Lung microvascular endothelial cell (primary cell): ENCODE results near the gene CADPS. TPM values are rescaled to one million over a fixed set of nuclear protein-coding genes. Genes with fewer than 3 reads are reported as not detected.
A peak's percentile ranks its signal among the peaks of the same experiment; 100 is the strongest.

Experiments used
- DNase-seq, 2 donors: peaks; one replicate each; pipeline versions ENCODE4 v3.0.0 to v3.0.0-alpha.2; 2010; ENCODE audit warnings: low read depth in 2 of 2
- total RNA-seq: library from RNA; depleted of rRNA; stranded (reverse); fragments of >200 nt; gene quantifications from 2 replicates; pipeline ENCODE4 v1.2.1, GENCODE V29; 2014

Gene CADPS
- total RNA-seq, 1 donor from 2014 or later, result not detected

DNA sequence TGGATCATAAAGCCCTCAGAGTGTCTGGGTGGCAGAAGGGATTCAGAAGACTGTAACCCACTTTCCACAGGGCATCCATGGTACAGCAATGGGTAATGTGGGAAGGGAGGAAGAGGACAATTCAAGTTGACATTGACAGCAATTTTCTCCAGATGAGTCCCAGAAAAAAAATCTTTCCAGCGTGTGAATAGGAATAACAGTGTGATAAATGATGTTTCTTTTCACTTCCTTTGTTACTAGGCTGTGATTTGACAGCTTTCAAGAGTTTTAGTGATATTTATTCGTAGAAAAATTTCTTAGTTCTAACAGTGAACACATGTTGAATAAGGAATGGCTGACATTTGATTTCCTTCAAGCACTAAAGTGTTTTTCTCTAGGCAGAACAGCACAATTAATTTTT, 186.4 kb downstream of the CADPS start:
- DNase-seq, result no peak

DNA sequence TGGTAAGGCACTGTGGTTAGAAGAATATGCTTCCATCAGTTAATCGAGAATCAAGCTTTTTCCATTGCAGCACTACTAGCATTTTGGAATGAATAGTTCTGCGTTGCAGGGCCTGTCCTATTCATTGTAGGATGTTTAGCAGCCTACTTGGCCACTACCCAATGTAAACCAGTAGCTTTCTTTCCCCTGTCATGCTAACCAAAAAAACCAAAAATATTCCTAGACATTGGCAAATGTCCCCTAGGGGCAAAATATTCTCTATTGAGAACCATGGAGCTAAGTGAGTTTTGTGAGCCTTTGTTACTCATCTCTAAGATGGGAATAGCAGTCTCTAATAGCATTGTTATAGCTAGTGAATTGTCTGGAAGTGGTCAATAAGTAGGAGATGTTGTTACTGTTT, 187.2 kb downstream of the CADPS start:
- no peak for DNase-seq

DNA sequence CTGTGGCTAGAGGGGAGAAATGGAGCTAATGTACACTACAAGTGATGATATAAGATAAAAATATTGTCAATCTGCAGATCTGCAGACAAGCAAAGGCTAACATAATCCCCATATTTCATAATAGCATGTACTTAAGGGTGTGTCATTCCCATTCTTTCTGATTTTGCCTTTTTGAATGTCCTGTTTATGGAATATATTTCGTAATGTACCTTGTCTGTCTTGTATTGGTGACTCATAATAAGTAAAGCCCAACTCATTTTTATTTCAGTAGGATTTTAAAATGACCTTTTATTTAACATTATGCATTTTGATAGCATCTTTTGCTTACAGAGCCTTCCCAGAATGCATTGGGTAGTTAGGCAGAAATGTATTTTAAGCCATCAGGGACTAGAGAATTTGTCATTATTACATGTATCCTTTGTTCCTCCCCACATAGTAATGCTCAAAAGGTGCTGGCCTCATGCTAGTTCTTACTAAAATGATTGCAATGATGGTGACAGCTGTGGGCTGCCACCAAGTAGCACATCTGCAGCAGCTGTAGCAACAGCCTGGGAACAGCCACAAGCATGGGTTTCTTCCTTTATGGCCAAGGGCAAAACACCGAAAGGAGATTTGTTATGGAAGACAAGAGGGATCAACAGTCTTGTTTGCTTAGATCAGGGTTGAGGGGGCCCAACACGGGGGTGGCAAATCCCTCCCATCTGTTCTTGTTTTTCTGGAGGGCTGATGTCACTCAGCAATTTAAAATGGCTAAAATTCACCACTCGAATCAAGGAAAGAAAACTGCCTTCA, 188.5 kb downstream of the CADPS start:
- no peak for DNase-seq

DNA sequence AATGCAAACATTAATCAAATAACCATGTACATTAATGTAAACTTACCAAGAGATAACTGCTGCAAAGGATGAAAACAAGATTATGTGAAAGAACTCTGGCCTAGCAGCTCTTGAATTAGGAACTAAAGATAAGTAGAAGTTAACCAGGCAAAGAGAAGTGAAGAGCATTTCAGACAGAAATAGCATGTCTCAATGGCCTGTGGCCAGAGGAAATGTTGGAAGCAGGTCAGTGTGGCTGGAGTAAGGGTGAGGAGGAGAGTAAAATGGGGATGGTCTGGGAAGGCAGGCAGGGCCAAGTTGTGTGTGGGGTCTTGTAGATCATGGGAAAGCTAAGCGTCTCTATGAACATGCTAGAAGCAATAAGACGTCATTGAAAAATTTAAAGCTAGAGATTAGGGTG, 192.4 kb downstream of the CADPS start:
- no peak for DNase-seq

DNA sequence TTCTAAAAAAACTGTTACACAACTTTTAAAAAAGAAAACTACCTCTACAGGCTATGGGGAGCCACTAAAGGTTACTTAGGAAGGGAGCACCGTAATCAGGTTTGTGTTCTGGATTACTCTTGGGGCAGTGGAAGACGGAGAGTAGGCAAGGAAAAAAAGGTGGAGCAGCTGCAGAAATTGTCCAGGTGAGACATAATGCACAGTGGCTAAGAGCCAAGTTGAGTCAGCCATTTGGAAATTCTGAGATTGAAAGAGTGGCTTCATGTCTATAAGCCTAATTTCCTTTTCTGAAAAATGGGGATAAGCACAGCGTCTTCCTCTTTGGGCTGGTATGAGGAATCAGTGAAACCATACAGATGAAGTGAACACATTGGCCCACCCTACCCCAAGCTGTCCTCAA, 195.2 kb downstream of the CADPS start:
- no peak for DNase-seq

DNA sequence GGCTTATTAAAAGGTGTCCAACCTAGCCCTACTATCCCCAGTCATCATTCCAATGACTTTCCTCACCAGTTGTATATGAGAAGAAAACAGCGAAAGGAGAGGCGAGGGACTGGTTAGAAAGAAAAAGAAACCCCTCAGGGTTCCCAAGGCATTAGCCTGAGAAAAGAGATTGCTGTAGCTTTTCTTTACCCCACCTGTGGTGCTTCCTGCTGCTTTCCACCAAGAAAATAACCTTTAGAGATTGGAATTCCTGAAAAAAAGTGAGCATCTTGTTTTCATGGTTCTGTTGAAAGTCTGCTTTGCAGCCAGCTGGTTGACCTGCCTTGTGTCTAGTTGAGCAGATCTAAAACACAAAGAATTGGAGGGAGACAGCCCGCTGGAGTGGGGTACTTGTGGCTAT, 196.4 kb downstream of the CADPS start:
- DNase-seq, result no peak

DNA sequence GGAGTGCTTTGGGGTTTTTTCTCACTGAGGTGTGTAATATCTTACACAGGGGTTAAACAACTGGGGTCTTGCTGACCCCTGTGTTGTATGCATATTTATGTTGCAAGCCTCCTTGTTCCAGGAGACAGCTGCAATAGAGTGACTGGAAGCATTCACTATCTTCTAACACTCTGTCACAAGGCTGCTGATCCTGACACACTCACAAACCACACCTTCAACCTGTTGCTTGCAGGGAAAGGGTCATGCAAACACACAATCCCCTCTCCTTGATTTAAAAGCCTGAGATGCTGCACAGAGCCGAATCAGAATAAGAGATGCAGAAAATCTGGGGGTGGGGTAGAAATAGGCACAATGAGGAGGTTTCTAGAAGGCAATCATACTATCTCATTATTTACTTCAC, 197.3 kb downstream of the CADPS start:
- DNase-seq, result no peak

DNA sequence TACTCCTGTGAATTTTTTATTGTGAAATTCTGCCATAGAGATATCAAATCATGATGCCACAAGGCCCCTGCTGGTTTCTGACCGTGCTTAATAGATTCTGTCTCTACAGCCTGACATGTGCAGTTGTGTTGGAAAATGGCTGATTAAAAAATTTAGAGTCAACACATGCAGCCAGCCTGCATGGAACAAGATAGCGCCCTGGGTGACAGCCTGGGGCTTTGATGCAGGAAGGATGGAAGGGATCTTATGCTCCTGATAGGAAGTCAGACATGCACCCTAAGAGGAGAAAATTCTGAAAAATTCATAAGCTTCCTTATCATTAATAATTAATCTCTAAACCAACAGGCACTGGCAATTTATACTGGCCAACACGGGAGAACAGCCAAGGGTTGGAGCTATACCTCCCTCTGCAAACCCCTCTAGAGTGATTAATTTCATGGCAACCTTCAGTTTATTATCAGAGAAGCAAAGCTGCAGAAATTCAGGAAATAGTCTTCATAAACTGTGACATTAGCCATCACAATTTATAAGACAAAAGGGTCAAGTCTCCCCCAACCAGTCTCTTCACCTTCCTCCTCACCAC, 198.4 kb downstream of the CADPS start:
- DNase-seq, result no peak

DNA sequence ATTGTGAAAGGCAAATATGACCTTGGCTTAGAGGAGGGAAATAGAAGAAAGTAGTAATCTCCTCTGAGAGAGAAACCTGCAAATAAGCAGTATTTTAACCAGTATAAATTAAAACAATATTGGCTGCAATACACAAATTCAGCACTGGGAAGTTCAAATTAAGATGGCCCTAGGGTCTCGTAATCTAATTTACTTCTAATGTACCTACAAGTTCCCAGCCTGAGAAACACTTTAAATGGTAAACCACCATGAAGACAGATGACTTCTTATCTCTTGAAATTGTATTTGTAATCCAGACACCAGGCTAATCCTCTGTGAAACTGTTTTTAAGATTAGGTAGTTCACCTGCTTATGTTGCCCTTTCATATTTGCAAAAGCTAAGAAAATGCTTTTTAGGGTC, 199.7 kb downstream of the CADPS start:
- no peak for DNase-seq

DNA sequence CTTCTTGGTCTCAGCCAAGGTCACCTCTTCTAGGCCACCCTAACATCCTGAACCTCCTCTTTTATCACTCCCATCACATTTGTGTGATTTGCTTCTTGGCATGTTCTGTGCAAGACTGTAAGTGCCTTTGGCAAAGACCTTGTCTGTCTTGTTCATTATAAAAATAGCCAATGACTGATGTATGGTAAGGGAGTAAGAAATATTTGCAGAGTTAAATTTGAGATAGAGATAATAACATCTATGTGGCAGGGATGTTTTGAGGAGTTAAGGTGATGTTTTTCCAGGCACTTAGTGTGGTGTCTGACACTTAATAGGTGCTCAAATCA, 202.3 kb downstream of the CADPS start:
- DNase-seq, result no peak

DNA sequence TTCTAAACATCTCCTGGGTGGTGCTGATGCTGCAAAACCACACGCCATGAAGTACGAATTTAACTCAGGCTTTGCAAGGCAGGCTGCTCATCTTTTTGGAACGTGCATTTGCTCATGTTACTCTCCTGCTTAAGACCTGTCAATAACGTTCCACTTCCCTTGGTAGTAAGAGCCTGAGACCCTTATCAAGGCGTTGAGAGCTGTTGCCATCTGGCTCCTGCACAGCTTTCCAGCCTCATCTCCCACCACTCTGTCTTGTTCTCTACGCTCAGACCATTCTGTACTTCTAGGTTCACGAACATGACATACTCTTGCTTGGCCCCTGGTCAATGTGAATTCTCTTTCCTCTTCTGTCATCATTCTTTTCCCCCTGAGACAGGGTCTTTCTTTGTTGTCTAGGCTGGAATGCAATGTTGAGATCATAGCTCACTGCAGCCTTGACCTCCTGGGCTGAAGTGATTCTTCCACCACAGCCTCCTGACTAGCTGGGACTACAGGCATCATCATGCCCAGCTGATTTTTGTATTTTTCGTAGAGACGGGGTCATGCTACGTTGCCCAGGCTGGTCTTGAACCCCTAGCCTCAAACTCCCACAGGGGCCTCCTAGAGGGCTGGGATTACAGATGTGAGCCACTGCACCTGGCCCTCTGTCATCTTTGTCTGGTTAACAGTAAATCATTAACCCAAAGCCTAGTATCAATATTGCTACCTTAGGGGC, 202.8 kb downstream of the CADPS start:
- no peak for DNase-seq

DNA sequence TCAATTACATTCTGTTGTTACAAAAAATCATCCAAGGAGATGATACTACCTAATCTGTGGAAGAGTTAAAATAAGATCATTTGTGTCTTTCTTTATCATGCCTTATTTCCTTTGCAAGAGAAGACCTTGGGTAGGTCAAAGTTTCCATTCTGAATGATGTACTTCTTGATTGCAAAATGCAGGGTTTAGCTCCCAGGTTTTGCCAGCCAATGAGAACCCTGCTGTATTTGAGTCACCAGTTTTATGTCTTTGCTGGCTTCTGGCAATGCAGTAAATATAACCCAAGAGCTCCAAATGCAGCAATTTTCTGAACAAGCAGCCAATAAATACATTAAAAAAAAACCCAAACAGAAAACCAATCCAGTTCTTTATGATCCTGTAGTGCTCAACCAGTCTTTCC, 204.9 kb downstream of the CADPS start:
- no peak for DNase-seq

DNA sequence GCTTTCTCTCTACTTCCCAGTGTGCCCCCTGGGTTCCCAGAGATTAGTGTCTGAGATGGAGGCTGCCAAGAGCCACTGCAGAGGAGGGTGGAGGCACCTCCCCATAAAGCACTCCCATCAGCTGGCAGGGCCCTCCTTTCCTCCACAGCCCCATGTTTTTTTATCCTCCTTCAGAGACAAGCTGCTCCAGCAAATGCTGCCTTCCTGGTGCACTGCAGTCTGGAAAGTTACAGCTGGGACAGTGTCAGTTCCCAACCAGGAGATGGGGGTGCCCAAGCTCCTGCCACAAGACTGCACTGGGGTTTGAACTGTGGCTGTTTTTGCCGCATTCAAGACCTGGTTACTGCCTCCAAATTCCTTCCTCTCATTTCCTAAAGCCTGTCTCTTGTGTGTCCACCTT, 206.1 kb downstream of the CADPS start:
- DNase-seq, result no peak

DNA sequence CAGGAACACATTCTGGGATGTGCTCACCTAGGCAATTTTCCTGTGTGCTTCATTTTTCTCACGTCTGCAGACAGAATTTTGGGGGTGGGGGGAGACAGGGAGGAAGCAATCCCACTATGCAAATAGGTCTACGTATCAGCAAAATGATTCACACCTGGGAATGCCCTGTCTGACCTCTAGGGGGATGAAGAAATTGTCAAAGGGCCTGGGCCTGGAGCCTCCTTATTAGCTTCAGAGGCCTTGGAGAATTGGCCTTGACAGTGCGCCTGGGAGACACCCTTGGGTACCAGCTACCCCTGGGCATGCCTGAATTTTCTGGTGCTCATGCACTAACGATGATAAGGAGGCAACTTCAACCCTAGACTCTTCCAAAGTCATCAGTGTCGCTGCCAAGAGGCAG, 207.5 kb downstream of the CADPS start:
- DNase-seq, result no peak

DNA sequence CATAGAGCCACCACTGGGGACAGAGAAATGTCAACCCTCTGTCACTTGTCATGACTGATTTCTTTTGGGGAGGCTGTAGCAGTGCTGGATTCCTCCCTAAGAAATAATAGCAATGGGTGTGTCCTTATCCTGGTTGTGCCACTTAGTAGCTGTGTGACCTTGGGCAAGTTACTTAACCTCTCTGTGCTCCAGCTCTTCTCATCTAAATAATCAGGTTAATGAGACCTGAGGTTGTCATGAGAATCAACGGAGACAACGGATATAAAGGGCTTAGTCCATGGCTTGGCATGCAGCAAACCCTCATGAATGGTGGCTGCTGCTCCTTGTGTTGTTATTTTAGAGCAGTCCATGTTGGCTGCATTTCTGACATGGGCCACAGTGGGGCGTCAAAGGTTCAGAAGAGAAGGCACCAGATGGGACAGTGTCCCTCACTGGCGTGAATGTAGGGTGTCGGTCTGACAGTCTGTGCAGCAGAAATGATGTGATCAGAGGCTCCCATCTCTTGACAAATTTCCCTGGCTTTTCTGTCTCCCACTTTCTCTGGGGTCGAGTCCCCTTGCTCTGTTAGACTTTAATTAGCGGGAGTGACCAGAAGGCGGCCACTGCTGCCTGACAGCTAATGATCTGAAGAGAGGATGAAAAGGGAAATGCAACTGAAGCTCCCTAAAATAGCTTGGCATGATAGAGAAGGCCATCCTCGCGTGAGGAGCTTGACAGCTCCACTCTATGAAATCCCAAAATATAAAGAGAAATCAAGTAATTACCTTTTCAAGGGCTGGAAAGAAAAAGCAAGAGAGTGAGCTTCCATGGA, 209.4 kb downstream of the CADPS start:
- DNase-seq, result peak; percentile 60 to 63

DNA sequence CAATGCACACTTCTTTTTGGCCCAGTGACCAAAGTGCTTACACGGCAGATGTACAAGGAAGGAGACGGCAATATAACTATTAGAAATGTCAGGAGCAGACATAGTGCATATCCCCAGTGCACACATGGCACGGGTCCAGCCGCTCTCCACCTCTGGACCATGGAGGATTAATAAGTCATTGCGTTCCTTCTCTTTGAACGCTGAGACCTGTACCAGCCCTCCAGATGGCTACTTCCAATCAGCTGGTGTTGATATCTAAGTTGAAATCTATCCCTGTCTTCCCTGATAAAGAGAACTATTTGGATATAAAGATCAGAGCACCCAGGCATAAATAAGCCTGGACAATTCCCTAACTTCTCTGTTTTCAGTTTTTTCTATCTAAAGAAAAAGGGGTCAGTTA, 212.5 kb downstream of the CADPS start:
- no peak for DNase-seq

DNA sequence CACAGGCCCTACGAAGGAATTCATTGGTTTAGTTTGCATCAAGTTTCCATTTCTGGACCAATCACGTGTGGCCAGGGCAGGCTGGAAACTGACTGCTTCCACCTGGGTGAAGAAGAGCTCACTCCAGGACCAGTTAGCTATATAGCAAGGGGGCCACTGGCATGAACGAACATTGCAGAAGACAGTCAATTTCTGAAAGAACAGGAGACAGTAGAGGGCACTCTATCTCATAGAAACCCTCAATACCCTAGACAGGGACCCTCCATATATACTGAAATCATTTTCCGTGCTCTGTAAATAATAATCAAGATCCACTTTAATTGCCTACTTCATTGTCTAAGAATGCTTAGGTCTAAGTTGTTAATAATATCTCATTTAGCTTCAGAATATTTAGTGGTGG, 215.6 kb downstream of the CADPS start:
- no peak for DNase-seq

DNA sequence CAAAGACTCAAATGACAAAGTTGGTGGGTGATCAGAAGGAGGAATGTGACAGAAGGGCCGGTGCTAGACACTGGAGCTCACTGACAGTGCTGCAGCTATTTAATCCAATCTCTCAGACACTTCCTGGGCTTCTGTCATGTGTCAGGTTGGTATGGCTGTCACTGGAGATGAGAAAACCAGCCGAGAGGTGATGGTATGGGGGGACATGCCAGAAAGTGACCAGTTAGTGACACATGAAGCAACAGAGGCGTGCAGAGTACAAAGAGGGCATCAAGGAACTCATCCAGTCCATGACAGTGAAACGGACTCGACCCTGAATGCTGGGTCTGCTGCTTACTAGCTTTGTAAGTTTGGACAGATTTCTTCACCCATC, 219.5 kb downstream of the CADPS start:
- no peak for DNase-seq

DNA sequence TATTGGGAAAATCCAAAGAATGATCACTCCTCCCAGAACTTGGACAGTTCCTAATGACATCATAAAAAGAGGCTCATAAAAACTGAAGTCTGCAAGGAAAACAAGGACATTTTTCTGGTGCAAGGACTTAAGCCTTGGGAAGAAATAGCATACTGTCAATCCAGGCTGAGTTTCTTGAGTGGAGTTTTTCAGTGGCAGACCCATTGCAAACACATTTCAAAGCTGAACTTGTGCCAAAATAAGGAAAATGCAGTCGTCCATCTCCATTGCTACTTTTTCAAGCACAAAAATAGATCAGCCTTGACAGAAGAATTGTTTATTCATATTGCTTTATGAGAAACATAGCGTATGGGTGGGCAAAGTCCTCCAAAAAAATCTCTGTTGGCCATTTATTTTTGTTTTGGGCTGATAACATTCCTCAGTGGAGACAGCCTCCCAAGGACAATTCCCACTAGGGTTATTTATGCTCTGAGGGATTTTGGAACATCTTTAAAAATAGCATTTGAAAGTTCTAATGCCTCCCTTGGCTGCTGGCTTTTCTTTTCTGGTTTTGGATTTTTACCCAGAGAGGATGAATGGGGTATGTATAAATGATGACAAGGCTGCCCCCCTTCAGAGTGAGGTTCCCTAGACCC, 220.0 kb downstream of the CADPS start:
- DNase-seq, result no peak

DNA sequence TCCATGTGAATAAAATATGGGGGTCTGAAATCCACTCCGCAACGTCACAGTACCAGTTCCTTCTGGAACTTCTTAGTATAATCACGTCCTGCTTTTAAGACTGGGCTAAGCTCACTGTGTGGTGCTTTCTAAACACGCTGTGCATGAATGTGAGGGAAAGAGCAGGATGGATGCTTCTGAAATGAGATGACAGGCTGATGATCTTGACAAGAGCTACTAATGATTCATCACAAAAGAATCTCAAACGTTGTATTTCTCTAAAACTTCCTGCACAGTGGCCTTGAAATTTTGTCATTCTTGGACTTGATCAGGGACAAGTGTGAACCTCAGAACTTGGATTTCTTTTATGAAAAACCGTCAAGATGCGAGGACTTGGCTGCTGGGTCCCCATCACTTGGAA, 221.4 kb downstream of the CADPS start:
- no peak for DNase-seq

DNA sequence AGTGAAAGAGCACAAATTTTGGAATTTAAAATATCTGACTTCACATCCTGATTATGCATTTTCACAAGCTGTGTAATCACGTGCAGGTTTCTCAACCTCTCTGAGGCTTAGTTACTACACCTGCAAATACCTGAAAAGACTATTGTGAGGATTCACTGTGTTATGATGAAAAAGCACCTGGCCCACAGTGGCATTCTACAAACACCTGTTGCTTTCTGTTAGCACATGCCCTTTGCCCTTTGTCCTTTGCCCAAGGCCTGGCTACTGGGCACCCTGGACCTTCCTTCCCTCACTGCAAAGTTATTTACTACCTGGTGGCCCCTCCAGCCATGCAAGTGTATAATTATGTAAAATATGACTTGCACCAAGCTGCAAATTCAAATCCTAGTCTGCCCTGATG, 227.5 kb downstream of the CADPS start:
- no peak for DNase-seq

DNA sequence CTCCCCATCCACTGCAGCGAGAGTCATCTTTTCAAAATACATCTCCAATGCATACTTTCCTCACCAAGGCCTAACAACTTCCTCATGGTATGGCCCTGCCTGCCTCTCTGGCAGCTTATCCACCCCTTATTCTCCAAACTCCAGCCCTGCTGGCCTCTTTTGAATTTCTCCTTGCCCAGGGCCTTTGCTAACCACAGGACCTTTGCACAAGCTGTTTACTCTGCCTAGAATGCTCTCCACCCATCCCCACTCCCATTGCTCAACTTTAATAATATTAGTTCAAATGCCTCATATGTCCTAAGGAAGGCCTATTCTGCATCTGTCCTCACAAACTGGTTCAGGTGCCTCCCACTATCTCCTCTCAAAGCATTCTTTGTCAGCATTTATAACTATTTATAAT, 230.7 kb downstream of the CADPS start:
- no peak for DNase-seq
